NCI-H1930 (cell line): ENCODE data around the gene GPR157.

Source experiments
- DNase-seq, 2 experiments: peaks; one replicate each; lab custom pipeline; 2025; lab: John Stamatoyannopoulos, UW

GPR157 gene

GRCh38 chr1:9061252-9061960 is 67.5 kb downstream of the GPR157 start:
- DNase-seq: no peak

GRCh38 chr1:9059891-9060744 is 68.8 kb downstream of the GPR157 start:
- no peak for DNase-seq

- DNase-seq: no peak
These were observed 70.4 kb downstream of the GPR157 start for GRCh38 chr1:9058465-9058864.

- DNase-seq: no peak
These were observed 71.1 kb downstream of the GPR157 start for GRCh38 chr1:9057851-9058250.

GRCh38 chr1:9052272-9053049 is 76.4 kb downstream of the GPR157 start:
- no peak for DNase-seq

GRCh38 chr1:9051379-9051778 is 77.5 kb downstream of the GPR157 start:
- no peak for DNase-seq

GRCh38 chr1:9050803-9051202 is 78.1 kb downstream of the GPR157 start:
- DNase-seq: no peak
